Measurements from ENCODE around the gene PNPLA7. TPM values are rescaled to one million over a fixed set of nuclear protein-coding genes. Genes with fewer than 3 reads are reported as not detected.
"Not testable (repeated sequence)": the region's sequence is repeated elsewhere in the genome, so short reads cannot be mapped to it uniquely, and the experiment has no call there.

PNPLA7 gene
- total and polyA plus RNA-seq, 2 of the 4 experiments (the other 2 are of a cell fraction) = under 0.01 to 0.89 TPM

- H4K5ac ChIP-seq (ENCODE audit: low read depth, low read length); H2BK15ac ChIP-seq (ENCODE audit: low read depth, low read length); H2AK9ac ChIP-seq (replicated peaks; ENCODE audit: low read depth, low read length, poor library complexity); H3K4me1 ChIP-seq (ENCODE audit: control insufficient read depth, insufficient read depth, low read length); H3K14ac ChIP-seq (replicated peaks; ENCODE audit: low read depth, low read length); H3K9me1 ChIP-seq (ENCODE audit: insufficient read depth, low read length); H3K4me2 ChIP-seq (ENCODE audit: low read depth, low read length); H4K20me1 ChIP-seq (ENCODE audit: insufficient read depth, low read length); H2BK5ac ChIP-seq (ENCODE audit: low read depth, low read length, poor library complexity, severe bottlenecking); BruUV-seq (replicated peaks); H3K23ac ChIP-seq (ENCODE audit: low read depth, low read length); H3K4me3 ChIP-seq (ENCODE audit: insufficient read depth, low read depth, low read length); H3K9me3 ChIP-seq (ENCODE audit: control insufficient read depth, insufficient read depth, low read length); H4K8ac ChIP-seq (ENCODE audit: low read depth in 2 of 2, low read length in 2 of 2); H3K27ac ChIP-seq (ENCODE audit: insufficient read depth, low read length); dilution Hi-C loops (cut with HindIII; ENCODE audit: low sequenced_read_pairs, unreplicated experiment); H2AFZ ChIP-seq (replicated peaks; ENCODE audit: low read length, poor library complexity); ATAC-seq (ENCODE audit: low read depth); DNase-seq; H3K18ac ChIP-seq (ENCODE audit: low read depth, low read length); H3K9ac ChIP-seq (ENCODE audit: low read depth, low read length); H3K4ac ChIP-seq (ENCODE audit: low read depth, low read length); CTCF ChIA-PET; H2AK5ac ChIP-seq (ENCODE audit: low read depth, low read length); intact Hi-C loops (cut with micrococcal nuclease); POLR2A ChIA-PET (ENCODE audit: unreplicated experiment); H2BK120ac ChIP-seq (ENCODE audit: low read depth, low read length); H3K27me3 ChIP-seq (ENCODE audit: control insufficient read depth, insufficient read depth, low read length); H3K56ac ChIP-seq (ENCODE audit: extremely low read depth, insufficient read depth, low read length); in situ Hi-C loops (cut with MboI; ENCODE audit: low sequenced_read_pairs); H2BK20ac ChIP-seq (ENCODE audit: low read depth, low read length); H4K91ac ChIP-seq (ENCODE audit: insufficient read depth, low read depth, low read length): not testable (repeated sequence)
- 80% methylated on average over 3 of the region's 24 CpGs; no CpG with 5 or more reads in 1 of the 2 experiments for WGBS, 2 experiments (ENCODE audit: extremely low coverage in 2 of 2, insufficient read length in 1 of 2)
- peaks cover 3 to 14% of the 10 kb centered on the region in 2 experiments; a peak in 2 of 4 replicates for H3K79me1 ChIP-seq (ENCODE audit: low read depth in 1 of 2, low read length in 2 of 2)
- H3K36me3 ChIP-seq (ENCODE audit: control insufficient read depth, insufficient read depth, low read length) = peaks cover 39% of the 10 kb centered on the region
These were observed 99.5 kb downstream of the PNPLA7 start for GRCh38 chr9:137450539-137451222.

Data from IMR-90 (cell line).